Measurements from ENCODE around the gene TMEM267. TPM values are rescaled to one million over a fixed set of nuclear protein-coding genes. Genes with fewer than 3 reads are reported as not detected.

TMEM267 gene
- total RNA-seq (2021; fragmentation: NEBNext Ultra II Directional; extraction: Animal tissue kit (Norgen Biotek cat#: 25700)): 10 to 100 TPM; 15.7 to 20.3 (median 19.0) TPM
- long read RNA-seq, transcript TMEM267-201 (3 exons, 2,338 nt): major isoform, 26 of 42 reads
- long read RNA-seq, partial matches to known transcripts: 8 of 42 reads
- long read RNA-seq, other reads (novel, unspliced or antisense): 6 of 42 reads

DNA sequence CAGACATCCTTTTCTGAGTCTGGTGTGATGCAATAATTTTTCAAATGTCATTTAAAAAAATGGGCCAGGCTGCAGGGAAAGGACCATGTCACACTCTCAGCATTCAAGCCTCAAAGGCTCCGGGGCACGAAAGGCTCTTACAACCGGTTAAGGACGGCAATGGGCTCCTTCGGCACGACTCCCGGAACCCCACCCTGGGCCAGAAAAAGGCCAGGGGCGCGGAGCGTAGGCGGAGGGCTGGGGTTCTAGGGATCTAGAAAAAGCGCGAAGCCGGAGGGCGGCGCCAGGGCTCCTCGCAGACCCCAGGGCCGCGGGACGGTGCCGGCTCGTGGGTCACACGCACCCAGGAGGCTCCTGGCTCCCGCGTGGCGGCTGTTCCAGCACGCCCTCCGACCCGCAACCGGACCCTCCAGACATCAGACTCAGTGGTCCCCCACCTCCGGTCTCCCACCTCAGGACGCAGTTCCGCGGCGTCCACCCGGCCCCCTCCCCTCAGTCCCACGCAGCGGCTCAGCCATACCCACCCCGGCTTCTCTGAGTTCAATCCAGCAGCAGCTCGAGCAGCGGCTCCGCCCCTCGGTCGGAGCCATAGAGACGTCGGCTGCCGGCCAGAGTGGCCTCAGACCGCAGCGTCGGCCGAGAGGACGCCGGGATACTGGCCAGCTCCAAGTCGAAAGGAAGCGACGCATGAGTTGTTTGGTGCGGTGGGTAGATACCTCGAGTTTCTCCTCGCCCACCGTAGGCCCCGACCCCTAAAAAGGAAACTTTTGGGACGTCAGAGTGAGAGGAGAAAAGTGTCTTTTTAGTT is at the start of gene TMEM267:
TMEM267 (minus strand) TSS at position 568 of the 808 bp plus-strand sequence. CDS start 29,896 bp downstream, outside the sequence.
- H3K9me3 Mint-ChIP-seq: no peaks in the 10 kb centered on the region
- H3K4me3 Mint-ChIP-seq: peak within 1 kb of the TSS; percentile 96
- peaks cover 6% of the 10 kb centered on the region for H3K36me3 Mint-ChIP-seq (ENCODE audit: low read depth)
- TF ChIP-seq CTCF (IDR thresholded peaks at IDR 0.05): no peak
- peaks cover 29% of the 10 kb centered on the region for H3K4me1 Mint-ChIP-seq (ENCODE audit: low read depth)
- peak within 1 kb of the TSS; percentile 100 for H3K27ac Mint-ChIP-seq
- peak; percentile 91 for DNase-seq
- no peaks in the 10 kb centered on the region; the same call in 1 of the 2 replicates for H3K27me3 Mint-ChIP-seq (ENCODE audit: insufficient read depth)

- TF ChIP-seq CTCF (IDR thresholded peaks at IDR 0.05): no peak
- Mint-ChIP-seq H3K9me3 (no peaks in the 10 kb centered on the region), H3K36me3 (ENCODE audit: low read depth) (peaks cover 52% of the 10 kb centered on the region), H3K4me3 (no peak overlapping the region), H3K27ac (no peak overlapping the region), H3K27me3 (ENCODE audit: insufficient read depth) (no peaks in the 10 kb centered on the region; the same call in 1 of the 2 replicates), H3K4me1 (ENCODE audit: low read depth) (no peaks in the 10 kb centered on the region)
- no peak for DNase-seq
Measured at GRCh38 chr5:43530648-43531047, 47.0 kb upstream of the TMEM267 start.

DNA sequence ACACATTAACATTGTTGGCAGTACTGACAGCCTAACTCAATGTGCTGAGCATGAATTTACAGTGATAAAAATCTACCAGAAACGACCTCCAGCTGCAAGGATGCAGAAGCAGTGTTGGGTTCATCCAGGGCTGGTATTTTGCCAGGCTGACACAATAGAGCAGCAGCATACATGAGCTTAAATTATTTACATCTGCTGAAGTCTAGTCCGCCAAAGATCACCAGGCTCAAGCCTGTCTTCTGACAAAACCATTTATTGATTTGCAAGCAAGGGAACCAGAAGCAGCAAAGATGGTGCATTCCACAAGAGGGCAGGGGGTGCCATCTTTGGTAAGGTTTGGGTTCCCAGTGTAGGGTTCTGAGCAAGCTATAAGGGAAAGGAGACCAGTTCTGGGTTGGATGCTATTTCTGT is 40.0 kb upstream of the TMEM267 start:
- no peak for TF ChIP-seq CTCF (IDR thresholded peaks at IDR 0.05)
- no peak for DNase-seq
- H3K9me3 Mint-ChIP-seq: no peaks in the 10 kb centered on the region
- H3K27ac Mint-ChIP-seq: no peak overlapping the region
- no peaks in the 10 kb centered on the region for H3K4me1 Mint-ChIP-seq (ENCODE audit: low read depth)
- H3K27me3 Mint-ChIP-seq (ENCODE audit: insufficient read depth): peaks cover 3% of the 10 kb centered on the region
- H3K4me3 Mint-ChIP-seq: no peak overlapping the region
- H3K36me3 Mint-ChIP-seq (ENCODE audit: low read depth): peaks cover 35% of the 10 kb centered on the region

GRCh38 chr5:43520615-43521014 is 37.0 kb upstream of the TMEM267 start:
- peaks cover 3% of the 10 kb centered on the region; the same call in 1 of the 2 replicates for H3K27me3 Mint-ChIP-seq (ENCODE audit: insufficient read depth)

GRCh38 chr5:43515678-43516048 is 32.0 kb upstream of the TMEM267 start:
- H3K27ac Mint-ChIP-seq: peak overlapping the region; percentile 99
- TF ChIP-seq CTCF (IDR thresholded peaks at IDR 0.05): no peak

More at GRCh38 chr5:43520615-43521014, 37.0 kb upstream of the TMEM267 start:
- no peaks in the 10 kb centered on the region for H3K9me3 Mint-ChIP-seq
- no peak for TF ChIP-seq CTCF (IDR thresholded peaks at IDR 0.05)
- H3K4me3 Mint-ChIP-seq: no peak overlapping the region
- no peak overlapping the region for H3K27ac Mint-ChIP-seq
- DNase-seq: no peak
- peaks cover 3% of the 10 kb centered on the region for H3K4me1 Mint-ChIP-seq (ENCODE audit: low read depth)
- H3K36me3 Mint-ChIP-seq (ENCODE audit: low read depth): peaks cover 22% of the 10 kb centered on the region

More at GRCh38 chr5:43515678-43516048, 32.0 kb upstream of the TMEM267 start:
- Mint-ChIP-seq H3K27me3 (ENCODE audit: insufficient read depth) (no peaks in the 10 kb centered on the region), H3K4me3 (peak overlapping the region; percentile 94), H3K36me3 (ENCODE audit: low read depth) (peaks cover 10% of the 10 kb centered on the region; the same call in 1 of the 2 replicates), H3K9me3 (no peaks in the 10 kb centered on the region), H3K4me1 (ENCODE audit: low read depth) (peaks cover 23% of the 10 kb centered on the region)
- no peak for DNase-seq

Data from HFFc6 (cell line).